Neural progenitor cell (in vitro differentiated cells): ENCODE data around the gene UBE2C. TPM values are rescaled to one million over a fixed set of nuclear protein-coding genes. Genes with fewer than 3 reads are reported as not detected.

Experiments used
- DNase-seq: peaks from one replicate; pipeline ENCODE4 v3.0.0-alpha.2; 2016; ENCODE audit warnings: low spot score
- H2AFZ ChIP-seq: fragments of 200-600 bp; sonication (generic); replicated peaks from 2 replicates; pipeline ENCODE4 v1.6.1; 2016; ENCODE audit warnings: antibody characterized with exemption
- H3F3A ChIP-seq: fragments of 200-600 bp; sonication (generic); 2 replicates; pipeline ENCODE4 v1.6.1; 2016; ENCODE audit warnings: antibody characterized with exemption, low read depth
- H3K27ac ChIP-seq: fragments of 200-600 bp; sonication (generic); 2 replicates; pipeline ENCODE4 v1.5.1; 2016; ENCODE audit warnings: mild to moderate bottlenecking
- H3K27me3 ChIP-seq: fragments of 200-600 bp; sonication (generic); 2 replicates; pipeline ENCODE4 v1.6.1; 2016; ENCODE audit warnings: mild to moderate bottlenecking, moderate library complexity
- H3K36me3 ChIP-seq: fragments of 200-600 bp; sonication (generic); 2 replicates; pipeline ENCODE4 v1.5.1; 2016
- H3K4me1 ChIP-seq: fragments of 200-600 bp; sonication (generic); 2 replicates; pipeline ENCODE4 v1.6.1; 2016; ENCODE audit warnings: mixed run types
- H3K4me2 ChIP-seq: fragments of 200-600 bp; sonication (generic); 2 replicates; pipeline ENCODE4 v1.6.1; 2016
- H3K4me3 ChIP-seq: fragments of 200-600 bp; sonication (generic); 2 replicates; pipeline ENCODE4 v1.5.1; 2016
- H3K79me2 ChIP-seq: fragments of 200-600 bp; sonication (generic); 2 replicates; pipeline ENCODE4 v1.6.1; 2016; ENCODE audit warnings: low read depth
- H3K9ac ChIP-seq: fragments of 200-600 bp; sonication (generic); 2 replicates; pipeline ENCODE4 v1.6.1; 2016
- H3K9me3 ChIP-seq: fragments of 200-600 bp; sonication (generic); 2 replicates; pipeline ENCODE4 v1.5.1; 2016; ENCODE audit warnings: low read depth
- H4K20me1 ChIP-seq: fragments of 200-600 bp; sonication (generic); 2 replicates; pipeline ENCODE4 v1.6.1; 2016; ENCODE audit warnings: low read depth
- H3K27ac Mint-ChIP-seq: 3 replicates; pipeline ENCODE4 v1.8.0; 2021; ENCODE audit warnings: mixed read lengths
- H3K27me3 Mint-ChIP-seq: 2 replicates; pipeline ENCODE4 v1.8.0; 2022; ENCODE audit warnings: low read depth, mild to moderate bottlenecking, inconsistent platforms, moderate library complexity, mixed read lengths; ENCODE audit not compliant: insufficient read depth
- H3K36me3 Mint-ChIP-seq: 3 replicates; pipeline ENCODE4 v1.8.0; 2021; ENCODE audit warnings: mixed read lengths
- H3K4me1 Mint-ChIP-seq: 3 replicates; pipeline ENCODE4 v1.8.0; 2021; ENCODE audit warnings: mixed read lengths
- H3K4me3 Mint-ChIP-seq: 3 replicates; pipeline ENCODE4 v1.8.0; 2021; ENCODE audit warnings: mild to moderate bottlenecking, moderate library complexity, mixed read lengths
- H3K9me3 Mint-ChIP-seq: 3 replicates; pipeline ENCODE4 v1.8.0; 2020; ENCODE audit warnings: mixed read lengths
- CTCF ChIP-seq: fragments of 200-600 bp; sonication (generic); IDR thresholded peaks from 2 replicates; pipeline ENCODE4 v1.5.1; 2017; ENCODE audit warnings: antibody characterized with exemption, mild to moderate bottlenecking
- EZH2 ChIP-seq: fragments of 200-600 bp; sonication (generic); IDR thresholded peaks from 2 replicates; pipeline ENCODE4 v1.6.1; 2017; ENCODE audit warnings: antibody characterized with exemption, mild to moderate bottlenecking, moderate library complexity
- EZH2phosphoT487 ChIP-seq: fragments of 200-600 bp; sonication (generic); IDR thresholded peaks from 2 replicates; pipeline ENCODE4 v1.6.1; 2017; ENCODE audit warnings: antibody characterized with exemption
- total RNA-seq: library from RNA; depleted of rRNA; stranded (reverse); fragments of >200 nt; gene quantifications from 2 replicates; pipeline ENCODE4 v1.2.3, GENCODE V29; 2015; ENCODE audit warnings: low replicate concordance

The UBE2C gene
- total RNA-seq, 1 donor from 2014 or later, result 325 TPM

DNA sequence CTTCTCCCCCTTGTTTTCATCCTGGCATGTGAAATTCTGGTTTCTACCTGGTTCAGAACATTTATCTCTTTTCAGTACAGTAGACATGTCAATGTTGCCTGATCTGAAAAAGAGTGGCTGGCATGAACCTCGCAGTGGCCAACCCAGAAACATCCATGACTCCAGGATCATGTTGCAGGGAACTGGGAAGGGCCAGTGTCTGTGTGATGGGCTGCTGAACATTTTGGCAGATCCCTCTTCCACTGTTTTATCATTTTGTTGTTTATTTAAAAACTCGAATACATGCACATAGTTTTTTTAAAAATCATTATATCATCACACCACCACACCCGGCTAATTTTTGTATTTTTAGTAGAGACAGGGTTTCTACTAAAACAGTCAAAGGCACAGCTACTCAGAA lies 39.8 kb upstream of the UBE2C start:
- H3K4me2 ChIP-seq, result no peak overlapping the region
- DNase-seq, result no peak
- no peak overlapping the region for H2AFZ ChIP-seq
- no peak overlapping the region for H3K9ac ChIP-seq
- TF ChIP-seq EZH2 (no peak), CTCF (no peak), EZH2phosphoT487 (no peak)
- no peaks in the 10 kb centered on the region for H4K20me1 ChIP-seq
- no peaks in the 10 kb centered on the region for H3F3A ChIP-seq
- H3K4me1 ChIP-seq, result peaks cover 3% of the 10 kb centered on the region
- Mint-ChIP-seq H3K27me3 (peaks cover 10% of the 10 kb centered on the region), H3K27ac (no peak overlapping the region), H3K36me3 (no peaks in the 10 kb centered on the region), H3K9me3 (no peaks in the 10 kb centered on the region), H3K4me1 (peaks cover 9% of the 10 kb centered on the region), H3K4me3 (no peak overlapping the region)
- no peak overlapping the region for H3K27ac ChIP-seq
- H3K79me2 ChIP-seq, result no peaks in the 10 kb centered on the region
- H3K9me3 ChIP-seq, result no peaks in the 10 kb centered on the region
- H3K27me3 ChIP-seq, result no peaks in the 10 kb centered on the region
- no peaks in the 10 kb centered on the region for H3K36me3 ChIP-seq
- H3K4me3 ChIP-seq, result no peak overlapping the region

- no peak for TF ChIP-seq CTCF
- TF ChIP-seq EZH2, result no peak
- Histone ChIP-seq H3K9ac (no peak overlapping the region), H3K27ac (no peak overlapping the region), H3K79me2 (no peaks in the 10 kb centered on the region), H3K4me3 (no peak overlapping the region), H4K20me1 (no peaks in the 10 kb centered on the region), H3K4me2 (no peak overlapping the region), H3K9me3 (no peaks in the 10 kb centered on the region), H3F3A (no peaks in the 10 kb centered on the region), H3K4me1 (peaks cover 3% of the 10 kb centered on the region), H3K36me3 (no peaks in the 10 kb centered on the region), H2AFZ (no peak overlapping the region), H3K27me3 (no peaks in the 10 kb centered on the region)
- Mint-ChIP-seq H3K27me3 (peaks cover 10% of the 10 kb centered on the region), H3K36me3 (no peaks in the 10 kb centered on the region), H3K4me3 (no peak overlapping the region), H3K9me3 (no peaks in the 10 kb centered on the region), H3K27ac (no peak overlapping the region), H3K4me1 (peaks cover 9% of the 10 kb centered on the region)
- no peak for DNase-seq
Measured at GRCh38 chr20:45774945-45775344, 37.5 kb upstream of the UBE2C start.

- no peaks in the 10 kb centered on the region for H3F3A ChIP-seq
- H3K9me3 ChIP-seq, result no peaks in the 10 kb centered on the region
- TF ChIP-seq CTCF, result no peak
- TF ChIP-seq EZH2phosphoT487, result no peak
- TF ChIP-seq EZH2, result no peak
- H4K20me1 ChIP-seq, result no peaks in the 10 kb centered on the region
- H3K4me2 ChIP-seq, result no peak overlapping the region
- Mint-ChIP-seq H3K9me3 (no peaks in the 10 kb centered on the region), H3K27ac (no peak overlapping the region), H3K4me1 (peaks cover 9% of the 10 kb centered on the region), H3K4me3 (no peak overlapping the region), H3K36me3 (no peaks in the 10 kb centered on the region), H3K27me3 (peaks cover 10% of the 10 kb centered on the region)
- H3K36me3 ChIP-seq, result no peaks in the 10 kb centered on the region
- no peak overlapping the region for H3K27ac ChIP-seq
- H3K4me1 ChIP-seq, result peaks cover 3% of the 10 kb centered on the region
- DNase-seq, result no peak
- H3K4me3 ChIP-seq, result no peak overlapping the region
- H3K27me3 ChIP-seq, result no peaks in the 10 kb centered on the region
- H2AFZ ChIP-seq, result no peak overlapping the region
- no peak overlapping the region for H3K9ac ChIP-seq
- H3K79me2 ChIP-seq, result no peaks in the 10 kb centered on the region
Measured at GRCh38 chr20:45775411-45775810, 37.0 kb upstream of the UBE2C start.

DNA sequence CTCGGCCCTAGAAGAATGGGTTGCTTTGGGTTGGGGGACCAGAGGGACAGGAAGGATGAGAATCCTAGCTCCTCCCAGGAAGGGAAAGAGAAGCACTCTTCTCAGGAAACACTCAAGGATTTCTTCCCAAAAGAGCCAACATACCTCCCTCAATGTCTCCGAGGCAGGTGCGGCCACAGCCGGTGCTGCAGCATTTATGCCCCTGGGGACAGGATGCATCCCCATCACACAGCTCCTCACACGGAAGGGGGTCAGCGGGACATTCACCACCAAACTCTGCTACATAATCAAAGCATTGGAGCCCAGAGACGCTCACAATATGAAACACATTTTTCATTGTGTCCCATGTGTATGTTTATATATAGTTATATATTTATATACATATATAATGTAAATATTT lies 35.5 kb upstream of the UBE2C start:
- Histone ChIP-seq H3K9me3 (no peaks in the 10 kb centered on the region), H3K79me2 (no peaks in the 10 kb centered on the region), H3K27me3 (no peaks in the 10 kb centered on the region), H3K27ac (no peak overlapping the region), H3K4me3 (no peak overlapping the region), H4K20me1 (no peaks in the 10 kb centered on the region), H3K4me1 (no peaks in the 10 kb centered on the region), H3K4me2 (no peak overlapping the region), H3K36me3 (no peaks in the 10 kb centered on the region), H3F3A (no peaks in the 10 kb centered on the region), H2AFZ (no peak overlapping the region), H3K9ac (no peak overlapping the region)
- no peak overlapping the region for H3K27ac Mint-ChIP-seq
- H3K4me1 Mint-ChIP-seq, result no peaks in the 10 kb centered on the region
- H3K4me3 Mint-ChIP-seq, result no peak overlapping the region
- H3K27me3 Mint-ChIP-seq, result peaks cover 7% of the 10 kb centered on the region
- no peaks in the 10 kb centered on the region for H3K36me3 Mint-ChIP-seq
- no peak for DNase-seq
- no peak for TF ChIP-seq EZH2
- H3K9me3 Mint-ChIP-seq, result no peaks in the 10 kb centered on the region
